Activated T-helper 2 cell treated with anti-CD3 and anti-CD28 coated beads, Interferon-gamma antibody, Interleukin-2, Interleukin-4, amounts not matched to agents 10 μg/mL and 5 μg/mL and 100 μg/mL, durations not matched to agents 14 hours and 24 hours and 36 hours (primary cell): Measurements from ENCODE around the gene AQP7. TPM values are rescaled to one million over a fixed set of nuclear protein-coding genes. Genes with fewer than 3 reads are reported as not detected.
"Not testable (repeated sequence)": the region's sequence is repeated elsewhere in the genome, so short reads cannot be mapped to it uniquely, and the experiment has no call there.

Experiments
- DNase-seq: peaks from one replicate; pipeline ENCODE4 v3.0.0; 2021; ENCODE audit warnings: low spot score
- H3K27ac Mint-ChIP-seq: one replicate; pipeline ENCODE4 v1.8.0; 2021; ENCODE audit warnings: mixed read lengths
- H3K27me3 Mint-ChIP-seq: one replicate; pipeline ENCODE4 v1.8.0; 2021; ENCODE audit warnings: low read depth, mixed read lengths
- H3K36me3 Mint-ChIP-seq: one replicate; pipeline ENCODE4 v1.8.0; 2021; ENCODE audit warnings: low read depth, mixed read lengths
- H3K4me1 Mint-ChIP-seq: one replicate; pipeline ENCODE4 v1.8.0; 2021; ENCODE audit warnings: low read depth, mixed read lengths
- H3K4me3 Mint-ChIP-seq: one replicate; pipeline ENCODE4 v1.8.0; 2021; ENCODE audit warnings: low read depth, mild to moderate bottlenecking, moderate library complexity, mixed read lengths
- H3K9me3 Mint-ChIP-seq: one replicate; pipeline ENCODE4 v1.8.0; 2021; ENCODE audit warnings: mixed read lengths
- intact Hi-C: fragments of 100-400 bp; cut with micrococcal nuclease; formaldehyde crosslinking; loops from one replicate; pipeline ENCODE4 v1.15.1; 2023
- total RNA-seq: library from RNA; stranded (reverse); gene quantifications from 2 replicates; pipeline ENCODE4 v1.2.3, GENCODE V29; 2022

AQP7 gene
- total RNA-seq, 1 donor from 2014 or later: not detected

DNA sequence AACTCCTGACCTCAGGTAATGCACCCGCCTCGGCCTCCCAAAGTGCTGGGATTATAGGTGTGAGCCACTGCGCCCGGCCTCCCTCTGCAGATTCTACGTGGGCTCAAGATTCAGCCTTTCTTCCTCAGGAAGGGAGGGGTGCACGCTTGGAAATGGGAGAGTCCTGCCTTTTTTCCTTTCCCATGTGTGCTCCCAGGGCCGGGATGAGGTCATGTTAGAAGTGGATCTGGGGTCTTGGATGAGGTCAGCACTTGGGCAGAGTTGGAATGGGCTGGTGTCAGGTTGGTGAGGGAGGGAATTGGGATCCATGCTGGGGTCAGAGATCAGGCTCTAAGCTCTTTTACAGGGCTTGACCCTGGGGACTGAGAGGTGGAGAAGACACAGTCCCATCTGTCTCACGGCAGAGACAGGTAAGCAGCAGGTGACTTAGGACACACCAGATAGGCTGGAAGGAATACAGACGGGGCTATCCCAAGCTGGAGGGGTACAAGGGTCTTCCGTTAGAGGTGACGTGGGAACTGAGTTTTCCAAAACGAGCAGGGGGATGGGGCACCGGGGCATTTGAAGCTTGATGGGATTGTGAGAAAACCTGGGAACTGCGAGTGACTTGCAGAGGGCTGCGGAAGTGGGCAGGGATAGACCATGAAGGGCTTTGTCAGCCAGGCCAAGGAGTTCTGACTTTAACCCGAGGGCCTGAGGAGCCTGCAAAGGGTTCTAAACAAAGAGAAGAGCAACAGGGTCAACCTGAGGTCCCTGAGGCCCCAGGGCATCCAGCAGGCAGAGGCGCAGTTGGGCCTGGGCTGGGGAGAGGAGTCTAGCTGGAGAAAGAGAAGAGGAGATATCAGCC, 1.8 kb upstream of the AQP7 start:
- DNase-seq: no peak
- H3K4me1 Mint-ChIP-seq: no peaks in the 10 kb centered on the region
- no peaks in the 10 kb centered on the region for H3K36me3 Mint-ChIP-seq
- no peak overlapping the region for H3K27ac Mint-ChIP-seq
- no peaks in the 10 kb centered on the region for H3K9me3 Mint-ChIP-seq
- intact Hi-C loops: loop anchor here (1.0 kb wide), 1 partner anchor 62 kb away; no protein-coding TSS in a partner anchor
- H3K27me3 Mint-ChIP-seq: peaks cover 6% of the 10 kb centered on the region
- H3K4me3 Mint-ChIP-seq: no peak overlapping the region

DNA sequence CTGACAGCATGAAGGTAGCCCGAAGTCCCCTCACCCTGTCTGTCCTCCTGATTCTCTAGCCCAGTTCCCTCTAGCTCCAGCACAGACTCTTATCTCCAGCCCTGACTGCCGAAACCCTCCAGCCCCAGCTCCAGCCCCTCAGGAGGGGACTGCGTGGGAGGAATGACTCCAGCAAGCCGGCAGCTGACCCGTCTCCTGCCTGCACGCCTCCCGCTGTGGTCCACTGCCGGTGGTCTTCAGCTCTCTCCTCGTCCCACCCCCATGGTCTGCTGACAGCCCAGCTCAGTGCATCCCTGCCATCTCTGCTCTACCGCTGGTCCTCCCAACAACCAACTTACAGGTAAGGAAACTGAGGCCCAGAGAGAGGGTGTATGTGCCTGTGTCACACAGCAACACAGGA, 559 bp downstream of the AQP7 start:
- H3K4me3 Mint-ChIP-seq, H3K4me1 Mint-ChIP-seq, H3K27me3 Mint-ChIP-seq, DNase-seq, H3K9me3 Mint-ChIP-seq, intact Hi-C loops, H3K36me3 Mint-ChIP-seq, H3K27ac Mint-ChIP-seq: not testable (repeated sequence)

DNA sequence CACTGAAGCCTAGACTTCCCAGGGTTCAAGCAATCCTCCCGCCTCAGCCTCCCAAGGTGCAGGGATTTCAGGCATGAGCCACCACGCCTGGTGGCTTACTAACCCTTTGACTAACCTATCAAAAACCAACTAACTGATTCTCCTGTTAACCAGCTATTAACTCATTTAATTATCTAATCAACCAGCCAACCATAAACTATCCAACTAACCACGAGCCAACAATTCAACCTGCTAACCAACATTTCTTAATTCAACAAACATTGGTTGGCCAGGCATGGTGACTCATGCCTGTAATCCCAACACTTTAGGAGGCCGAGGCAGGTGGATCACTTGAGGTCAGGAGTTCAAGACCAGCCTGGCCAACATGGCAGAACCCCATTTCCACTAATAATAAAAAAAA, 3.3 kb downstream of the AQP7 start:
- H3K4me1 Mint-ChIP-seq, intact Hi-C loops, H3K27ac Mint-ChIP-seq, H3K27me3 Mint-ChIP-seq, H3K9me3 Mint-ChIP-seq, H3K4me3 Mint-ChIP-seq, DNase-seq, H3K36me3 Mint-ChIP-seq: not testable (repeated sequence)

DNA sequence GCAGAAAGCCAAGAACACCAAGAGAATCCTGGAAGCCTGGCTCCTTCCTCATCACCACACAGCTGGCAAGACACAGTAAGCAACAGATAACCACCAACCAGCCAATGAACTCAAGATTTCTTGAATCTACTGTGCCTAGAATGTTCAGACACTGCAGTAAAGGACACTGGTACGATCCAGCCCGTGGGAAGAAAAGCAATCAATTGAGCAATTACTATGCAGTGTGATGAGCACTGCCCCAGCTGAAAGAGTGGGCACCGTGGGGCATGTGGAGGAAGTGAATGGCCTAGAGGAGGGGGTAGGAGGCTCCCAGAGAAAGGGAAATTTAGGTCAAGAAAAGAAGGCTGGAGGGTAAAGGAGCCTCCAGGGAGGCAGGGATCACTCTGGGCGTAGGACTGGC, 4.6 kb downstream of the AQP7 start:
- H3K27ac Mint-ChIP-seq, DNase-seq, H3K4me3 Mint-ChIP-seq, intact Hi-C loops, H3K27me3 Mint-ChIP-seq, H3K4me1 Mint-ChIP-seq, H3K9me3 Mint-ChIP-seq, H3K36me3 Mint-ChIP-seq: not testable (repeated sequence)

DNA sequence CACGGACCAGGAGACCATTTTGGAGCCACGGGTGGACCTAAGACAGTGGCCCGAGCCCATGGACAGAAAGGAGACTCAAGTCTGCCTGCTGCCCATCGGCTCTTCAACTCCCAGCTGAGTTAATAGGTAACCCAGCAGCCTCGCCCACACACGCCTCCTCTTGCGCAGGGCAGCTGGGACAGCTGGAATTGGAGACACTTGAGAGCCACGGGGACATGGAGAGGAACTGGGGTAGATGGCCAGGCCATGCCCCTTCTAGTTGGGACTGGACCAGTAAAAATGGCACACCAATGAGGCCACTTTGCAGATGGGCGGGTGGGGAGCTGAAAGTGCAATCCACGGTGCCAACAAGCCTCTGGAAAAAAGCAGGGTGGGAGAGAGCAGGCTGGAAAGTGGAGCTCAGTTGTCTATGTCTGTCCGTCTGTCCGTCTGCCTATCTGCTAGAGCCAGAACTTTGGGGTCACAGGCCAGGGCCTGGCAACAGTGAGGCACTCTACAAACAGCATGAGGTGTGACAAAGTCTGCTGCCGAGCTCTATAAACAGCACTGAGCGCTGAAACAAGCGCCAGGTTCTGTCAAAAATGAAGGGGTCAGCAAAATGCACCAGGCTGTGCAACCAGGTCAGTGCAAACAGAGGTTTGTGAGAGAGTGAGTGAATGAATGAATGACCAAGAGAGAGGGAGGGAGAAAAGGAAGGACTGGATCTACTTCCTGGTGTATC, 7.0 kb downstream of the AQP7 start:
- H3K27ac Mint-ChIP-seq, H3K4me1 Mint-ChIP-seq, H3K9me3 Mint-ChIP-seq, intact Hi-C loops, H3K36me3 Mint-ChIP-seq, DNase-seq, H3K4me3 Mint-ChIP-seq, H3K27me3 Mint-ChIP-seq: not testable (repeated sequence)

DNA sequence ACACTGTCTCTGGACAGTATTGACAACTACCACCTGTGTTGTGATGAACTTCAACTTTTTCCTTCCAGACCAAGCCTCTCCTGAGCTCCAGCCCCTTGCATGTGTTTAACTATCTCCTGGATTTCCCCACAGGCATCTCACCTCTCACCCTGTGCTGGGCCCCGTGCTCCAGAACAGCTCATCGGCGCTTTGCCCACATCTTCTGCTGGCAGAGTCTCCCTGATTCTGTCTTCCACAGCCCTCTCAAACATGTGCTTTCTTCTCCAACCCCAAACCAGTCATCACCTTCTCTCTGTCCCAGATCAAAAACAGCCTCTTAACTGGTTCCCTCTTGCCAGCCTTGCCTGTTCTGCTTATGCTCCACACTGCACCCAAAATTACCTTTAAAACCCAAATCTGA, 8.4 kb downstream of the AQP7 start:
- H3K4me3 Mint-ChIP-seq, H3K9me3 Mint-ChIP-seq, H3K27me3 Mint-ChIP-seq, H3K36me3 Mint-ChIP-seq, intact Hi-C loops, H3K27ac Mint-ChIP-seq, H3K4me1 Mint-ChIP-seq, DNase-seq: not testable (repeated sequence)

DNA sequence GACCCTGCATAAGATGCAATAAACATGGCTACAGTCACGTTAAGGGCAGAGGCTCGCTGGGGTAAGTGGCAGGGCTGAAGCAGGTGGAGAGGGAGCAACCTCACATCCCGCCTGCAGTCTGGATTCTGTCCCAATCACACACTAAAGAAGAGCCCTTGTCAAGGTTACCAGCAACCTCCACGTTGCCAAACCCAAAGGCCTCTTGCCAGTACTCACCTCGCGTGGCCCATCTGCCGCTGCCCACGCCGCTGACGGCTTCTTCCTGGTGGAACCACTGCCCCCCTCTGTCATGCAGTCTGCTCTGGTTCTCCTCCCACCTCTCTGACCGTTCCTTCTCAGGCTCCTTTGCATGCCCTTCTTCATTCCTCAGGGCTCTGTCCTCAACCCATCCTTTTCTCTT, 8.8 kb downstream of the AQP7 start:
- H3K36me3 Mint-ChIP-seq: no peaks in the 10 kb centered on the region
- H3K4me3 Mint-ChIP-seq: no peak overlapping the region
- no peaks in the 10 kb centered on the region for H3K9me3 Mint-ChIP-seq
- H3K4me1 Mint-ChIP-seq: no peaks in the 10 kb centered on the region
- no peaks in the 10 kb centered on the region for H3K27me3 Mint-ChIP-seq
- DNase-seq: no peak
- H3K27ac Mint-ChIP-seq: no peak overlapping the region
- intact Hi-C loops: no loop called here

DNA sequence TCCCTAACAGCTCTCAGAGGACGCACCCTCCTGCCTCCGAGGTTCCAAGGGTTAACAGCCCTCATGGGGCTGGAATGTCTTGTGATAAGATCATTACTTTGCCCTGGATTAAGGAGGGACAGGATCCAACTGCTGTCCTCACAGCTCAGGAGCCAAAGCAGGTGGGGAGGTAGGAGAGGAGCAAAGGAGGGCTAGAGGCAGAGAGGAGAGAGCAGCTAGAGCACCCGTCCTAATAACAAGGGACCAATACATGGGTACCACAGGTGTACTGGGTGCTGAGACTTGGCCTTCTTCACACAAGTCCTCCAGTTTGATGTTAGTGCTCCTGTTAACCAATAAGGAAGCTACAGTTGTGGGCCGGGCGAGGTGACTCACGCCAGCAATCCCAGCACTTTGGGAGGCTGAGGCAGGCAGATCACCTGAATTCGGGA, 9.8 kb downstream of the AQP7 start:
- H3K4me1 Mint-ChIP-seq, H3K9me3 Mint-ChIP-seq, H3K27ac Mint-ChIP-seq, intact Hi-C loops, DNase-seq, H3K36me3 Mint-ChIP-seq, H3K27me3 Mint-ChIP-seq, H3K4me3 Mint-ChIP-seq: not testable (repeated sequence)

DNA sequence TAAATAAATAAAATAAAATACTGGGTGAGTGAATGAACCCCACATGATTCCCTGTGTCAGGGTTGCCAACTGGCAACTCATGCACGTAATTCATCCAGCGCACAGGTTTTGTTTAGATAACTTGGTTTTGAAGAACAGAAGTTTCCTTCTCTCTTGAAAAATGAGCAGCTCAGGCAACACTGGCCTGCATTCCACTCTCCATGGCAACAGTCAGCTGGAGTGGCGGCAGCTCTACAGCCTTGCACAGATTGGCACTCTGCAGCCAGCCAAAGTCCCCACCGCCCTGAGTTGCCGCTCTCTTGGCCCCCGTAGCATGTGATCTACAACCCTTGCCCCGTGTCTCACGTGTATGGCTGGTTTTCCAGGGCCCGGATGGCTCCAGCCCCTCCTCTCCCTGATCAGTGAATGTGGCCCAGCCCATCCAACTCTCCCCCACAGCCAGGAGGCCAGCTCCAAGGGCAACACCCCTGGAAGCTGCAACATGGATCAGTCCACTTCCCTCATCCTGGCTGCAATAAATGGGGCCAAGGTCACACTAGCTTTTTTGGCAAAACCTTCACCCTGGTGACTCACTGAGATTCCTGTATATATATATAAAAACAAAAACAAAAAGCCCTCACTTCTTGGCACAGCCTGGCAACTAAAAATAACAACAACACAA, 11.1 kb downstream of the AQP7 start:
- intact Hi-C loops, H3K27ac Mint-ChIP-seq, H3K4me1 Mint-ChIP-seq, DNase-seq, H3K4me3 Mint-ChIP-seq, H3K36me3 Mint-ChIP-seq, H3K9me3 Mint-ChIP-seq, H3K27me3 Mint-ChIP-seq: not testable (repeated sequence)

DNA sequence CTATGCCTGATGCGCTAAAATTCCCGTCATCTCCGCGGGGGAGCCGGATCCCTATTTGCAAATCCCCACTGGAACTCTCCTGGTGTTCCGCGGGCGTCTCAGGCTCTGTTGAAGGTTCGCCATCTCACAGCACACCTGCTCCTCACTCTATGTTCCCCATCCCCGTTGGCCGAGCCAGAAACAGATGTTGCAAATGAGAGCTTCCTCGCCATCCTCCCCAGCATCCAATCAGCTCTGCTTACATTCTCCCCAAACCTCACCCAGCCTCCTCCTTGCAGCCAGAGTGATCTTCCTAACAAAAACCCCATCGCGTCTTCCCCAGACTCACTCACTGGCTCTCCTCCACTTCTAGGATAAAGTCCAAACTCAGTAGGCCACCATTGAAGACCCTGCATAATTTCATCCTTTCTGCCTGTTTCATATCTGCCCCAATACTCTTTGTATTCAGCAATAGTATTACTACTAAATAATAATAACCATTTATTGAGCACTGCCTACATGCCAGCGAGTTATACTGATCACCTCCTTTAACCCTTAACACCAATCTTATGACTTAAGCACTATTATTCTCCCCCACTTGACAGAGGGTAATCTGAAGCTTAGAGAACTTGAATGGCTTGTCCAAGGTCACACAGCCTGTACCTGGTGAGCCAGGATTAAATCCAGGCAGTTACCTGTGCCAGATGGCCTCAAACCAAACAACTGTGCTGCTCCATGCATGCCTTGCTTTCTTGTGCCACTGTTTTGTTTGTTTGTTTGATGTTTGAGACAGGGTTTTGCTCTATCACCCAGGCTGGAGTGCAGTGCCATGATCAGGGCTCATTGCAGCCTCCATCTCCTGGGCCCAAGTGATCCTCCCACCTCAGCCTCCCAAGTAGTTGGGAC, 14.0 kb downstream of the AQP7 start:
- Mint-ChIP-seq H3K27ac (no peak overlapping the region), H3K27me3 (no peaks in the 10 kb centered on the region), H3K4me1 (no peaks in the 10 kb centered on the region), H3K36me3 (no peaks in the 10 kb centered on the region), H3K4me3 (no peak overlapping the region), H3K9me3 (no peaks in the 10 kb centered on the region)
- no peak for DNase-seq
- intact Hi-C loops: no loop called here

DNA sequence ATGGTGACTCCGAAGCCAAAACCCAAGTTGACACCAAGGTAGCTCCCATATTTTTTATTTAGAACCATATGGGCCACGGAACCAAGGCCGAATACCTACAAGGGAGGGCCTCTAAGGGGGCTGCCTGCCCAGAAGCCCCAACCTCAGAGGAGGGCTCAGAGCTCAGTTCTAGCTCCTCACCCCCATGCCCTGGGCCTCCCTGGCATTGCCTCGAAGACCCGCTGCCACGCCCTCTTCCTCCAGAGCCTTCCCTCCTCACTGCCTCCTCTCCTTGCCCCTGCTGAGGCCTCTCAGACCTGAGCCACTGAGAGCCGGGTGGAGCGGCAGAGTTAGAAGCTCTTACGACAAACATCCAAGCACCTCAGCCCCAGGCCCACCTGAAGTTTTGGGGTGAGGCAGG, 15.4 kb downstream of the AQP7 start:
- H3K36me3 Mint-ChIP-seq, DNase-seq, H3K27me3 Mint-ChIP-seq, H3K27ac Mint-ChIP-seq, intact Hi-C loops, H3K4me3 Mint-ChIP-seq, H3K9me3 Mint-ChIP-seq, H3K4me1 Mint-ChIP-seq: not testable (repeated sequence)

DNA sequence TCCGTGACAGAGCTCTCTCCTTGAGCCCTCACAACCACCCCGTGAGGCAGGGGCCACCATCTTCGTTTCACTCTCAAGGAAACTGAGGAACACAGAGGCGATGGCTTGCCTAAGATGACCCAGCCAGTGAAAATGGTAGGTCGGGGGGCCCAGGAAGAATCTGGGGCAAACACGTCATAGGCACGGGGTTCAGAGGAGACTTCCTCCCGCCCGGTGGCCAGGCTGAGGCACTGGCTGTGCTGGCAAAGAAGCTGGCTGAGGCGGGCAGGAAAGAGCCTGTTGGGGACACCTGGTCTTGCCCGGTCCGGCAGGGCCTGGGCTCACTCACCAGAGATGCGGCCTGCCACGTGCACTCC, 15.7 kb downstream of the AQP7 start:
- intact Hi-C loops, H3K36me3 Mint-ChIP-seq, H3K9me3 Mint-ChIP-seq, H3K4me1 Mint-ChIP-seq, H3K27me3 Mint-ChIP-seq, H3K27ac Mint-ChIP-seq, H3K4me3 Mint-ChIP-seq, DNase-seq: not testable (repeated sequence)
